Cardiac muscle cell (in vitro differentiated cells and primary cell): ENCODE data around the gene AUTS2. TPM values are rescaled to one million over a fixed set of nuclear protein-coding genes. Genes with fewer than 3 reads are reported as not detected.
A peak's percentile ranks its signal among the peaks of the same experiment; 100 is the strongest.

Experiments
- DNase-seq, 2 donors: peaks; one replicate each; pipeline versions ENCODE4 v3.0.0 to v3.0.0-alpha.2; 2010 to 2017; ENCODE audit warnings: low read depth in 1 of 2, low spot score in 1 of 2
- H3K27ac ChIP-seq: fragments of 200-600 bp; sonication (generic); 2 replicates; pipeline ENCODE4 v1.5.1; 2016
- H3K27me3 ChIP-seq: fragments of 200-600 bp; sonication (generic); 2 replicates; pipeline ENCODE4 v1.6.0; 2016; ENCODE audit warnings: control low read depth
- H3K36me3 ChIP-seq: fragments of 200-600 bp; sonication (generic); 2 replicates; pipeline ENCODE4 v1.5.1; 2016; ENCODE audit warnings: control low read depth
- H3K4me1 ChIP-seq: fragments of 200-600 bp; sonication (generic); 2 replicates; pipeline ENCODE4 v1.8.1; 2017; ENCODE audit warnings: low read depth, mild to moderate bottlenecking, mixed run types
- H3K4me3 ChIP-seq: fragments of 200-600 bp; sonication (generic); 2 replicates; pipeline ENCODE4 v1.5.1; 2016; ENCODE audit warnings: mild to moderate bottlenecking
- H3K9me3 ChIP-seq: fragments of 200-600 bp; sonication (generic); 2 replicates; pipeline ENCODE4 v1.5.1; 2017; ENCODE audit warnings: low read depth, mild to moderate bottlenecking, control low read depth
- CTCF ChIP-seq: IDR thresholded peaks from 2 replicates; pipeline ENCODE4 v1.5.1; 2012; ENCODE audit warnings: low read depth, mild to moderate bottlenecking, low read length
- polyA plus RNA-seq: library from polyadenylated mRNA; unstranded; fragments of >200 nt; fragmentation: Nextera tagmentation; extraction: Ambion mirVana; gene quantifications from 2 replicates; pipeline ENCODE4 v1.2.1, GENCODE V29; 2016
- total RNA-seq: library from RNA; depleted of rRNA; stranded (reverse); fragments of >200 nt; gene quantifications from 2 replicates; pipeline ENCODE4 v1.2.3, GENCODE V29; 2016

Gene AUTS2
- total and polyA plus RNA-seq, 2 experiments from 2014 or later = 41.0 to 45.5 TPM

DNA sequence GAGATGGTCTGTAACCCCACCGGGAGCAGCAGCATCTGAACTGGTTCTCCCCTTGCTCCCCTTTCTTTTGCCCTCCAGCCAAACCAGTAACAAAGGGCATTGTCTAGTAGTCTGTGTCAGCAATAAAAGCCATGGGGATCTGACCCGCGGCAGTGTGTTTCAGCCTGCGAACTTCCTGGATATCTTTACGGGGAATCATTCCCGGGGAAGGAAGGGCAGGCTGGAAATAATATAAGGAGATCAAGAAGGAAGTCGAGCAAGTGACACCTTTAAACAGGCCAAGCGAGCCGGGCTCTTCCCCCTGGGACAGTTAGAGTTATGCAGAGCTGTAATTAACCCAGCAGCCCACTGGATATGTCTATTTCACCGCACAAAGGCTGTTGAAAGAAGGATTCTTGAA lies 872.5 kb downstream of the AUTS2 start:
- Histone ChIP-seq H3K4me1 (peaks cover 27% of the 10 kb centered on the region), H3K4me3 (no peak overlapping the region), H3K9me3 (no peaks in the 10 kb centered on the region), H3K27me3 (no peaks in the 10 kb centered on the region), H3K27ac (no peak overlapping the region), H3K36me3 (no peaks in the 10 kb centered on the region)
- TF ChIP-seq CTCF = no peak
- no peak for DNase-seq

DNA sequence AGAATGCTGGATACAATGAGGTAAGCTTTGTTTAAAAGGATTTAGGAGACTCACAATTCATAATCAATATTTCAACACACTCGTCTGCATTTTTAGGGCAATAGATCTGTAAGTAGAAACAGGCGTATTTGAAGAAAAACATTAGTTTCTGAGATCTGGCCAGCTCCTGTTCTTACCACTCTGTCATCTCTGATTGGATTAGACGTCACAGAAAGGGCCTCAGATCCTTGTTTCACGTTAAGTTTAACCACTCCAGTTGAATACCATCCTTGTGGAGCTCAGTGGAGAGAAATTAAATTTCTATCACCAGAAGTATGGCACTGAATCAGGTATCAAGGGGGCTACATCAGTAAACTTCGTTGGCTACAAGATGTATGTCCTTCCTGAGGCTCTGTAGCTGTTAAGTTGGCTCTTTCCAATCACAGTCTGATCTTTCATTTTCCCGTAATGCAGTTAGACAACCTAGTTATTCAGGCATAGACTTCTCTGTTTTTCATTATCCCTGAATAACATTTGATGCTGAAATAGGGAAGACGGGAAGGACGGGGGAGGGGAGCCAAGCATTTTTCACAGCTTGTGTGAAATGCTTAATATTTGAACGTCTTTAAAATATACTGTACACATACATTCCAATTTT lies 874.4 kb downstream of the AUTS2 start:
- Histone ChIP-seq H3K4me3 (no peak overlapping the region), H3K27ac (no peak overlapping the region), H3K36me3 (no peaks in the 10 kb centered on the region), H3K27me3 (no peaks in the 10 kb centered on the region), H3K4me1 (peaks cover 46% of the 10 kb centered on the region), H3K9me3 (no peaks in the 10 kb centered on the region)
- TF ChIP-seq CTCF = no peak
- DNase-seq = no peak

GRCh38 chr7:70474639-70475234 lies 876.5 kb downstream of the AUTS2 start:
- no peak overlapping the region for H3K4me3 ChIP-seq
- DNase-seq = peak in 1 of 2 donors; percentile 65
- no peaks in the 10 kb centered on the region for H3K36me3 ChIP-seq
- TF ChIP-seq CTCF = no peak
- H3K9me3 ChIP-seq = no peaks in the 10 kb centered on the region
- H3K27me3 ChIP-seq = no peaks in the 10 kb centered on the region
- H3K4me1 ChIP-seq = peaks cover 47% of the 10 kb centered on the region
- peak overlapping the region; percentile 23 for H3K27ac ChIP-seq

GRCh38 chr7:70477036-70478010 lies 879.0 kb downstream of the AUTS2 start:
- Histone ChIP-seq H3K27ac (peak overlapping the region; percentile 17), H3K36me3 (no peaks in the 10 kb centered on the region), H3K4me1 (peaks cover 42% of the 10 kb centered on the region), H3K27me3 (no peaks in the 10 kb centered on the region), H3K4me3 (no peak overlapping the region), H3K9me3 (no peaks in the 10 kb centered on the region)
- no peak for TF ChIP-seq CTCF
- peak; percentile 32 to 38 for DNase-seq

DNA sequence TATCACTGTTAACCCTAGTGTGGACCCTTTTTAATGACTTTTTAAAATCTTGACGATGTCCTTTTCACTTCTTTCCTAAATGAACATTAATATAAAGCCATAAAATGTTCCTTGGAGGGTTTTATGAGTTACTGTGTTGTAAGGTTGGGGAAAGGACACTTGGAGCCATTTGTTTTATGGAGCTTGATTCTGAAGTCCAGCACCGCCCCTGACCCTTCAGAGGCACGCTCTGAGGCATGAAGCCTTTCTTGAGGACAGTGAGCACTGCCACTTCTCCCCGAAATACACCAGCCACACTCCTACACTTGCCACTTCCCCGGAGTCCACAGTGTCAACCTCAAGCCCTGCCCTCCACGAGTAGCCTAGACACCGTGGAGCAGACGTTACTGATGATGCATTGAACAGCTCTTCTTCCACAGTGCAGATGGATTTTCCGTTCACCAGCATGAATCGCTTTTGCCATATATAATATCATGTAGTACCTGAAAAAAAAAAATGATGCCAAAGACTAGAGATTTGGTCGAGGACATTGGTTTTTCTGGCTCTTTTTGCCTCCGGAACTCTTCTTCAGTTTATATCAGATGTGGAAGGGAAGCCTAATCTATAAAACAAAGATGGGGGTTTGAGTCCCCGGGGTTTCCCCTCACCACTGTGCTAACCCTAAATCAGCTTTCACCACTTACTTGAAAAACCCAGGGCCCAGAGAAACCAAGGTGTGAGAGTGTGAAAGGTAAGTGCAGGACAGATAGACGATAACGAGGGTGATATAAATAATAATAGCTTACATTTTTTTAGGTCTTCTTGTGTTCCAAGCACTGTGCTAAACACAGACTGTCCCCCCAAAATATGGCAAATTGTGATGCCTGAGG lies 881.1 kb downstream of the AUTS2 start:
- H3K9me3 ChIP-seq = no peaks in the 10 kb centered on the region
- peaks cover 31% of the 10 kb centered on the region for H3K4me1 ChIP-seq
- no peaks in the 10 kb centered on the region for H3K36me3 ChIP-seq
- no peak for DNase-seq
- no peak for TF ChIP-seq CTCF
- H3K4me3 ChIP-seq = no peak overlapping the region
- no peak overlapping the region for H3K27ac ChIP-seq
- no peaks in the 10 kb centered on the region for H3K27me3 ChIP-seq
